Upper lobe of left lung (tissue), 4 donors: ENCODE data around the gene ANKUB1.

Source experiments
- CTCF ChIP-seq, 6 experiments: fragments of 450-650 bp in 4 of 6; fragments of 200-600 bp in 2 of 6; sonication (generic) in 2 of 6; IDR thresholded peaks; one replicate each; pipeline ENCODE4 v1.5.1; 2016 to 2019; ENCODE audit warnings: antibody characterized with exemption in 6 of 6
- POLR2A ChIP-seq, 4 donors: fragments of 450-650 bp; IDR thresholded peaks; one replicate each; pipeline ENCODE4 v1.5.1; 2016 to 2017; ENCODE audit warnings: antibody characterized with exemption in 4 of 4, mild to moderate bottlenecking in 2 of 4
- POLR2AphosphoS5 ChIP-seq, 2 donors: sonication (generic); formaldehyde crosslinking; IDR thresholded peaks; one replicate each; pipeline ENCODE4 v1.5.1; 2017; ENCODE audit warnings: antibody characterized with exemption in 2 of 2

DNA sequence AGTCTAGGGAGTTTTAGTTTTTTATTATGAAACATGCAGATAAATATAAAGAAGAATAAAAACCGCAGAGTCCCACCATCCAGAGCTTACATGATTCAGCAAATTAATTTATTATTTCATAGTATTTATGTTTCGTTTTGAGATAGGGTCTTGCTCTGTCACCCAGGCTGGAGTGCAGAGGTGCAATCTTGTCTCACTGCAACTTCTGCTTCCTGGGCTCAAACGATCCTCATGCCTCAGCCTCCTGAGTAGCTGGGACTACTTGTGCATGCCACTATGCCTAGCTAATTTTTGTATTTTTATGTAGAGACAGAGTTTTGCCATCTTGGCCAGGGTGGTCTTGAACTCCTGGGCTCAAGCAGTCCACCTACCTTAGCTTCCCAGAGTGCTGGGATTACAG lies 34.3 kb upstream of the ANKUB1 start:
- no peak for TF ChIP-seq CTCF (IDR thresholded peaks at IDR 0.05)
- no peak for TF ChIP-seq POLR2A (IDR thresholded peaks at IDR 0.05)
- TF ChIP-seq POLR2AphosphoS5 (IDR thresholded peaks at IDR 0.05), result no peak
